ENCODE data around the gene GOLGA8B. TPM values are rescaled to one million over a fixed set of nuclear protein-coding genes. Genes with fewer than 3 reads are reported as not detected.
"Not testable (repeated sequence)": the region's sequence is repeated elsewhere in the genome, so short reads cannot be mapped to it uniquely, and the experiment has no call there.

GOLGA8B gene
- total RNA-seq, 1 donor from 2014 or later: 68.1 TPM

DNA sequence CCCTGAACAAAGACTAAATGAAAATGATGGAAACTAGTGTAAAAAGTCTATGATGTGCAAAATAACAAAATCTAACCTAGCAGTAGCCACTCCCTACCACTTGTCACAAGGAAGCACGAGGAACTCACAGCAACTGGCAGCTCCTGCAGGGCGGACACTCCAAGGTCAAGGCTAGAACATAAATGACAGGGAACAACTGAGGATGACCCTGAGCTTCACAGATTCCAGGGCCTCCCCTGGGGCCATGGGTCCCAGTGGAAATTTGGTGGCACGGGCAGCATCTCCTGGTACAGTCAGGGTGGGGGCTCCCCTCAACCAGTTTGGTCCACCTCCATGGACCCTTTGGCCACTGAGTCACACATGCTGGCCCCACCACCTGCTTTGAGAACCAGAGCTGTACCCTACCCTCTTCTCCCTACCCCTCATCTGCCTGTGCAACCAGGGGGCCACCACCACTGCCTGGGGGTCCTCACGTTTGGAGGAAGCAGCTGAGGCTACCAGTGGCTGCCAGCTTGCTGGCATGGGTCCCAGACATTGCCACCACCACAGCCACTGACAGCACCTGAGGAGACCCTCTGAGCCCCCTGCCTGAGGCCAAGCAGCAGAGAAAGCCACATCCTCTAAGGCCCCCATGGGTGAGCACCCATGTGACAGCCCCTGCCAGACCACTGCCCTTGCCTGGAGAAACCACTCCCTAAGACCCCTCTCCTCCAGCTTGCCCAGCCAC, 13.6 kb downstream of the GOLGA8B start:
- H3K4me3 Mint-ChIP-seq; H3K9me3 Mint-ChIP-seq; DNase-seq (ENCODE audit: extremely low spot score, unreplicated experiment); H3K27ac Mint-ChIP-seq; H3K36me3 Mint-ChIP-seq; H3K27me3 Mint-ChIP-seq; H3K4me1 Mint-ChIP-seq (ENCODE audit: unreplicated experiment): not testable (repeated sequence)

DNA sequence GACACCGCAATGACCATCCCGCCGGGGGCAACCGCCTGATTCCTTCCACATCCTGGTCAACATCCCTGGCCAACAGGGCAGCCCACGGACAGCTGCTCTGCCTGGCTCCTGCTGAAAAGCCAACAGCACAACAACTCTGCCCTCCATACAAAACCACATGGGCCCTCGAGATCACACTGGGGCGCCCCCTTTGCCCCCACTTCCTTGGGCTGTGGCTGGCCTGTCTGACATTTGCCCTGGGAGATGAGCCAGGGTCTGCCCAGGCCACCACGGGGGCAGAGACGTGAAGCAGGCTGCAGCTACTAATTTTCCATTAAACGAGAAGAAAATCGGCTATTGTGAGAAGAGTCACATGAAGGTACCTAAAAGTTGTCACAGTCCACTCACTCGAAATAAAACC, 16.3 kb downstream of the GOLGA8B start:
- H3K36me3 Mint-ChIP-seq; DNase-seq (ENCODE audit: extremely low spot score, unreplicated experiment); H3K4me3 Mint-ChIP-seq; H3K27me3 Mint-ChIP-seq; H3K9me3 Mint-ChIP-seq; H3K4me1 Mint-ChIP-seq (ENCODE audit: unreplicated experiment); H3K27ac Mint-ChIP-seq: not testable (repeated sequence)

DNA sequence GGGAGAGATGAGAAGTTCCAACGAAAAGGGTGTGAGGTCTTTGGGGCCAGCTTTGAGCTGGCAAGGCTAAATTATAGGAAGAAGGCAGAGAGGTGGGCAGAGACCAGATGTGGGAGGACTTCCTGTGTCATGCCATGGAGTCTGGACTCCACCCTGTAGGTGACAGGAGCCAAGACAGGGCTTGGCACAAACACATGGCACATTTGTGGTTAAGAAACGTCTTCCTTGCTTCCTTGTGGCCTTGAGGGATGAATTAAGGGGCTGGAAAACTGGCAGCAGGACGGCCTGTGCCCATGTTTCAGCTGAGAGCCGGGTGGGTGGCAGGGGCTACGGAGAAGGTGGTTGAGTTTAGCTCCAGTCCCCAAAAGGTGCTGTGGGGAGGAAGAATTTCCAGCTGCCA, 18.7 kb downstream of the GOLGA8B start:
- DNase-seq (ENCODE audit: extremely low spot score, unreplicated experiment); H3K27ac Mint-ChIP-seq; H3K4me1 Mint-ChIP-seq (ENCODE audit: unreplicated experiment); H3K4me3 Mint-ChIP-seq; H3K9me3 Mint-ChIP-seq; H3K27me3 Mint-ChIP-seq; H3K36me3 Mint-ChIP-seq: not testable (repeated sequence)

DNA sequence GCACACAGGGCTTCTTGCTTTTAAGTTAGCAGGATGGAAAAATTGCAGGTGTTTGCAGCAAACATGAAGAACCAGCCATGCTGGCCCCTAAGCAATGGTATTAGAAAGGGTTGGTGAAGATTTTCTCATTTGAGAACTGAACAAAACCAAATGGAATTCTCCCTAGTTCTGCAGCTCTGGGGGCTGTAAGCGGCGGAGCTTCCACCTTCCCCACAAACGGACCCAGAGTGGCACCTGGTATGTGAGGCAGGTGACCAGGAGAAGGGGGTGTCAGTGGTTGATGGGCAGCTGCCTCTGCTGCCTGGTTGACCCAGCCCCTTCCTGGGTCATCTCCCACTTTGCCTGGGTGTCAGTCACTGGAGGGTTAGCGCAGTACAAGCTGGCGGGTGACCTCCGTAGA, 22.6 kb downstream of the GOLGA8B start:
- H3K27me3 Mint-ChIP-seq, H3K9me3 Mint-ChIP-seq: not testable (repeated sequence)

DNA sequence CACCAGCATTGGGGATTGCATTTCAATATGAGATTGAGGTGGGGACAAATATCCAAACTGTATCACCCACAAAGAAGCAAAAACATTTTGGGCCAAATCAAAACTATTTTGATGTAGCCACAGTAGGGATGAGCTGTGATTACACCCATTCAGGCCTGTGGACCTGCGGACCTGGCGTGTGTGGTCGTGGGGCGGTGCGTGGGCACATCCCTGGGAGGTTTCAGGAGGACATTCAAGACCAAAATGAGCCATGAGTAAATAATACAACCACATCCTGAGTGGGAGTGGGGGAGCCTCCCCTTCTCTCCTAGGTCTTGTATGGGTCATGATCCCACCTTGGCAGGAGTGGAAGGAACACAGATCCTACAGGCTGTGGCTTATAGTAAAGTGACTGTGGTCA, 23.7 kb downstream of the GOLGA8B start:
- H3K36me3 Mint-ChIP-seq; H3K27ac Mint-ChIP-seq; H3K4me1 Mint-ChIP-seq (ENCODE audit: unreplicated experiment); H3K9me3 Mint-ChIP-seq; H3K4me3 Mint-ChIP-seq; DNase-seq (ENCODE audit: extremely low spot score, unreplicated experiment); H3K27me3 Mint-ChIP-seq: not testable (repeated sequence)

More for the DNA sequence above, 22.6 kb downstream of the GOLGA8B start:
- H3K36me3 Mint-ChIP-seq; H3K4me3 Mint-ChIP-seq; H3K27ac Mint-ChIP-seq; DNase-seq (ENCODE audit: extremely low spot score, unreplicated experiment); H3K4me1 Mint-ChIP-seq (ENCODE audit: unreplicated experiment): not testable (repeated sequence)

DNA sequence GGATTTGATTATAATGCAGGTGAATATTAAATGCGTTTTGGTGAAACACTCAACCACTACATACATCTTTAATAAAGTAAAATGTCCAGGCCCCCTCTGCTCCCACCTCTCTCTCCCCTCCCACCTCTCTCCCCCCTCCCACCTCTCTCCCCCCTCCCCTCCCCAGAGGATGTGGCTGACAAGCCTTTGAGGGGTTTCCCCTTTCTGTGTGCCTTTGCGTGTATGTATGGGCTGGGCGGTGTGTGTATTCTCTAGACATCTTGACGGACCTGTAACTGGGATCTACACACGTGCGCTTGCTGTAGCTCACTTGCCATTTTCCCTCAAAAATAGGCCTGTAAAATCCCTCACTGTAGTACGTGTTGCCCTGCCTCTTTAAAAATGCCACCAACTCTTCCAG, 28.3 kb downstream of the GOLGA8B start:
- H3K27me3 Mint-ChIP-seq; DNase-seq (ENCODE audit: extremely low spot score, unreplicated experiment); H3K36me3 Mint-ChIP-seq; H3K4me3 Mint-ChIP-seq; H3K4me1 Mint-ChIP-seq (ENCODE audit: unreplicated experiment); H3K9me3 Mint-ChIP-seq; H3K27ac Mint-ChIP-seq: not testable (repeated sequence)

DNA sequence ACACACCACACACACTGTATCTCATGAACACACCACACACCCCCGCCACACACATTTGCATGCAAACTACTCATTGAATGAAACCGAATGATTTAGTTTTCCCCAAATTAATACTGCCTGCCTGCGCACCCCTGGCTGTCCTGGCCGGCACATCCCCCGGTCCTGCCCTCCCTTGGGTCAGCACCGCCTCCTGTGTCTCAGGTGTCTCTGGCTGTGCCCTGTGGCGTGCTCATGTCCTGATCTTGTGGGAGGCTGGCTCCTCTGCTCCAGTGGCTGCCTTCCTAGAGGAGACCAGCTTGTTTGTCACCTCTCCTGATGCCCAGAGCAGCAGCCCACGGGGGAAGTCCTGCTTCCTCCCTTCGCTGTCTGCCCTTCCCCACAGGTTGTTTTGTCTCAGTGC, 28.7 kb downstream of the GOLGA8B start:
- DNase-seq (ENCODE audit: extremely low spot score, unreplicated experiment); H3K27me3 Mint-ChIP-seq; H3K9me3 Mint-ChIP-seq; H3K36me3 Mint-ChIP-seq; H3K27ac Mint-ChIP-seq; H3K4me1 Mint-ChIP-seq (ENCODE audit: unreplicated experiment); H3K4me3 Mint-ChIP-seq: not testable (repeated sequence)

DNA sequence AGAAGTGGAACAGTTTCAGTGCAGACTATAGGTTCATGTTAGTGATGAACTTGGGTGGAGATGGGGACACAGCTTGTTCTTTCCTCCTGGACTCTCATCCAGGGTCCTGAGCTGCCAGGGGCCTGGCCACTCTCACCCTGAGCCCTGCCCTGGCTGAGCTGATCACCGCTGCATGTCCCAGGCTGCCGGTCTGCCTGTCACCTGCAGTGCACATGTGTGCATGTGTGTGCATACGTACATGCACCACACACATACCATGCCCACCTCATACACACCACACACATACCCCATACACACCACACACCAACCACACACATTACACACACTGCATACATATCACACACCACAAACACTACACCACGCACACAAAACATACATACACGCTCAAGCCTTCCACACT, 29.3 kb downstream of the GOLGA8B start:
- H3K9me3 Mint-ChIP-seq; DNase-seq (ENCODE audit: extremely low spot score, unreplicated experiment); H3K4me1 Mint-ChIP-seq (ENCODE audit: unreplicated experiment); H3K27ac Mint-ChIP-seq; H3K4me3 Mint-ChIP-seq; H3K27me3 Mint-ChIP-seq; H3K36me3 Mint-ChIP-seq: not testable (repeated sequence)

DNA sequence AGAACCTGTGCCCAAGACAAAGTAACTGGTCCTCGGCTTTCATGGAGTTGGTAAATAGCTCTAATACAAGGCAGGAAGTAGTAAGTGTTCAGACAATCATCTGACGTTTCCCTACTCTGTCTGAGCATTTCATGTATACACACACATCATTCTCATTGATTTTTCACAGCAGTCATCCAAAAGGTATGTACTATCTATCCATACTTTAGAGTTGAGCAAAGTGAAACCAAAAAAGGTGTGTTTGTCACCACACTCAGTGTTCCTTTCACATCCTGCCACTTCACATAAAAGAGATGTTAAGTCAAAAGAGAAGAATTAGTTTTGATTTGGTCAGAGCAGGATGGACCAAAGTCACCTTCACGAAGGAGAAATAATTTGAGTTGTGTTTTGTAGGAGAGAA, 33.3 kb downstream of the GOLGA8B start:
- not testable (repeated sequence) for H3K4me1 Mint-ChIP-seq (ENCODE audit: unreplicated experiment); H3K36me3 Mint-ChIP-seq; DNase-seq (ENCODE audit: extremely low spot score, unreplicated experiment); H3K27me3 Mint-ChIP-seq; H3K9me3 Mint-ChIP-seq; H3K4me3 Mint-ChIP-seq; H3K27ac Mint-ChIP-seq

DNA sequence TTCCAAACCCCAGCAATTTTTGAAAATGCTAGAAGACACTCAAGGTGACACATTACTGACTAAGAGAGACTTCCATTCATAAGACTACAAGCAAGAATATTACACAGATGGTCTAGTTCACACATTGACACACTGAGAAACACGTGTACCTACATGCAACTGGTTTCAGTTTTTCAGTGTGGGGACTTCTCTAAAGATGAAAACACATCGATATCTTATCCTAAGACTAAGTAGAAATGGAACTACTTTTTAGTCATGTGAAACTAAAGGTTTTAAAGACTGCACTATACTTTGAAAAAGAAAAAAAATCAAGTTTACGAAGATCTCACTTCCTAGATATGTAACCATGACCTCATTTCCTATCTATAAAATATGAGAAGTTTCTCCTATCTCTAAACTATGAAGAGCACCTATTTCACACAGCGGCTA, 34.1 kb downstream of the GOLGA8B start:
- H3K9me3 Mint-ChIP-seq; H3K27ac Mint-ChIP-seq; H3K4me3 Mint-ChIP-seq; H3K27me3 Mint-ChIP-seq; H3K4me1 Mint-ChIP-seq (ENCODE audit: unreplicated experiment); DNase-seq (ENCODE audit: extremely low spot score, unreplicated experiment); H3K36me3 Mint-ChIP-seq: not testable (repeated sequence)

DNA sequence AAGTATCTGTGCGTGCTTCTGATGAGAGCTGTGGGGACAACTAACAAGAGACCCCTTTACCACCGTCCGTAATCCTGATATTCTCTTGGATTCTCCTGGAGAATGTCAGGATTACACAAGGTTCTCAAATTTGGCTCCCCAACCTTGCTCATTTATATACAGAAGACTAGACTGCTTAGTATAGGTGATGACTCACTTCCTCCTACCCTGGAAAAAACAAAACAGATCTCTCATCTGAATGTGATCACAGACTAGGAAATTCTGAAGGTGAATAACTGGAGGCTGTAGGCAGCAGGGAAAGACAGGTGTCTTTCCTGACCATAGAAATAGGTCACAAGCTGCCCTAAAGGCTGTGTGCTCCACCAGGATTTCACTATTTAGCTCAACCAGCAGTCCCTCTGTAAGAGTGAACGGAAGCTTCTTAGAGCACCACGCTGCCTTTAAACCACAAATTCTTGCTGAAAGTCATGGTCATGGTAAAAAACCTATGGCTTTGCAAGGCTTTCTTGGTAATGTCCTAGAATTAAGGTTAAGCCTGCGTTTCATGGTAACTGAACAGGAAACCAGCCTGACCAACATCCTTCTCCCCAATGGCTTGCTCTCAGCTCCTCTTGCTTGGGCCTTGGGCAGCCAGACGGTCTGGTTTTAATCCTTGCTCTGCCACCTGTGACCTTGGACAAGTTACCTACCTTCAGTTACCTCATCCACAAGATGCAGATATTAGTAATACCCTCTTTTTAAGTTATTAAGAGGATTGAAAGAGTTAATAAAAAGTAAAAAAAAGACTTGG, 39.4 kb downstream of the GOLGA8B start:
- not testable (repeated sequence) for H3K4me1 Mint-ChIP-seq (ENCODE audit: unreplicated experiment); H3K36me3 Mint-ChIP-seq; H3K27me3 Mint-ChIP-seq; DNase-seq (ENCODE audit: extremely low spot score, unreplicated experiment); H3K4me3 Mint-ChIP-seq; H3K9me3 Mint-ChIP-seq; H3K27ac Mint-ChIP-seq

DNA sequence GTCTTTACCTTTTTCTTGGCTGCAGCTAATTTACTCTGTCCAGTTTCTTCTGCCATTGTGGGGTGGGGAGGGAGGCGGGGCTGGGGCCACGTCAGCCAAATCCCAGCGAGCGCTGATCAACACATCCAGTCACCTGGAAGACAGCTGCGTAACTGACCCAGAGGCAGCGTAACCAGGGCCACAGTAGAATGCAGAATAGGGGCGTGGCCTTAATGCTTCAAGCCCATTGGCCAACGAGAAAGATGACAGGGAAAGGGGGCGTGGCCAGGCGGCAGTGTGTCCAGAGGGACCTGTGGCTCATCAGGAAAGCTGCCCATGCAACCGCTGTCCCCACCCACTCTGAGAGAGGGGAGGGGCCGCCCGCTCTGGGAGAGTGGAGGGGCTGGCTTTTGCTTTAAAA, 47.6 kb downstream of the GOLGA8B start:
- not testable (repeated sequence) for H3K36me3 Mint-ChIP-seq; H3K4me3 Mint-ChIP-seq; H3K4me1 Mint-ChIP-seq (ENCODE audit: unreplicated experiment)

More for the DNA sequence above, 47.6 kb downstream of the GOLGA8B start:
- not testable (repeated sequence) for H3K27me3 Mint-ChIP-seq; DNase-seq (ENCODE audit: extremely low spot score, unreplicated experiment); H3K9me3 Mint-ChIP-seq; H3K27ac Mint-ChIP-seq
